ENCODE results near the gene ITGA3. TPM values are rescaled to one million over a fixed set of nuclear protein-coding genes. Genes with fewer than 3 reads are reported as not detected.

Gene ITGA3
- total RNA-seq, 5 donors from 2014 or later (not counting 1 experiment from before 2014, with no cell fraction given): 8.5 to 20.0 (median 14.8) TPM

DNA sequence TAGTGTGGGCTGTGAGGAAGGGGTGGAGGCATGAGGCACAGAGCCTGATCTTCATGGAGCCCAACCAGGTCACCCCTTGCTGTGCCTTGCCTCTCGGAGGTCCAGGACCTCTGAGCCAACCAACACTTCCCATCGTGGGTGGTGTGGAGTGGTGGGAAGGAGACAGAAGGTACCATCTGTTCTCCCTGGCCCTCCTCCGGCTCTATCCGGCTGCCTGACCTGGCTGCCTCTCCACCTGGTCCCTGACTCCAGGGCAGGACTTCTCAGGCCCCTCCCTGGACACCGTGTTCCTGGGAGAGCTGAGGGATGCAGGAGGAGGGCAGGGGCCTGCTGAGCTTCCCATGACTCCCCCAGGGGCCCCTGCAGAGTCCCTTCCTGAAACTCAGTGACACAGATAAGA lies 43.1 kb downstream of the ITGA3 start:
- WGBS (ENCODE audit: insufficient coverage): 89% methylated on average over 3 of the region's 5 CpGs
- ATAC-seq (replicated peaks in 1 of 4): no peak
- H3K27ac Mint-ChIP-seq: no peak overlapping the region

DNA sequence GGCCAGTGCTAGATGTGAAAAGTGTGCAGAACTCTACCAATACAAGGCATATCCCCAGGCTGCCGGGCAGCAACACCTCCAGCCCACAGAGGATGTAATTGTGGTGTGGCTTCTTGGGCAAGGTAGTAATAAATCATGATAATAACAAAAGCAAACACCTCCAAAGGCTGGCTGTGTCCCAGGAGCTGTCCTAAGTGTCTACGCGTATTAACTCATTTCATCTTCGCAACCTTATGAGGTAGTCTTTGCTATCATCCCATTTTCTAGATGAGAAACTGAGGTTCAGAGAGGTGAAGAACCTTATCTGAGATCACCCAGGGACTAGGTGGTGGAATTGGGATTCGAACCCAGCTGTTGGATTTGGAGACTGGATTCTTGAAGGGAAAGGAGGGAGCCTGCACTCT lies 44.6 kb downstream of the ITGA3 start:
- Mint-ChIP-seq H3K4me3 (no peak overlapping the region), H3K9me3 (no peaks in the 10 kb centered on the region), H3K4me1 (peaks cover 30 to 36% (median 31%) of the 10 kb centered on the region in 3 donors), H3K27ac (peak overlapping the region in 1 of 2 donors; percentile 48), H3K36me3 (peaks cover 16% of the 10 kb centered on the region), H3K27me3 (no peaks in the 10 kb centered on the region)
- CTCF ChIA-PET: interaction anchor here in 1 of 2 donors (0.6 kb wide), 1 partner anchor 763 kb away, joined by 3 read pairs; no protein-coding TSS in a partner anchor
- H3K4me1 ChIP-seq (ENCODE audit: control insufficient read depth in 1 of 2, extremely low read depth in 1 of 2, insufficient read depth in 2 of 2, low read length in 2 of 2): peaks cover 5 to 29% of the 10 kb centered on the region in 2 experiments
- POLR2A ChIA-PET: no interaction called here
- H3K27ac ChIP-seq (ENCODE audit: low read length): no peak overlapping the region
- H3K9me3 ChIP-seq: no peaks in the 10 kb centered on the region
- no peak overlapping the region for H3K4me3 ChIP-seq (ENCODE audit: control insufficient read depth in 1 of 2, extremely low read depth in 1 of 2, low read length in 1 of 2)
- H3K27me3 ChIP-seq (replicated peaks in 1 of 2; ENCODE audit: control insufficient read depth in 2 of 2, extremely low read depth in 1 of 2, insufficient read depth in 2 of 2, low read length in 1 of 2): no peaks in the 10 kb centered on the region
- H3K36me3 ChIP-seq (ENCODE audit: control insufficient read depth in 2 of 2, extremely low read depth in 1 of 2, insufficient read depth in 1 of 2, low read length in 1 of 2): peaks cover 15 to 43% of the 10 kb centered on the region in 2 donors
- 92% methylated on average over 2 of the region's 5 CpGs for WGBS (ENCODE audit: insufficient coverage)
- ATAC-seq (replicated peaks in 1 of 4): no peak
- DNase-seq: no peak

More for the DNA sequence above, 43.1 kb downstream of the ITGA3 start:
- peaks cover 16% of the 10 kb centered on the region for H3K36me3 Mint-ChIP-seq
- Histone ChIP-seq H3K4me1 (ENCODE audit: control insufficient read depth in 1 of 2, extremely low read depth in 1 of 2, insufficient read depth in 2 of 2, low read length in 2 of 2) (peaks cover 5 to 34% of the 10 kb centered on the region in 2 experiments), H3K9me3 (no peaks in the 10 kb centered on the region), H3K27me3 (replicated peaks in 1 of 2; ENCODE audit: control insufficient read depth in 2 of 2, extremely low read depth in 1 of 2, insufficient read depth in 2 of 2, low read length in 1 of 2) (no peaks in the 10 kb centered on the region), H3K36me3 (ENCODE audit: control insufficient read depth in 2 of 2, extremely low read depth in 1 of 2, insufficient read depth in 1 of 2, low read length in 1 of 2) (peaks cover 12 to 40% of the 10 kb centered on the region in 2 donors), H3K27ac (ENCODE audit: low read length) (no peak overlapping the region), H3K4me3 (ENCODE audit: control insufficient read depth in 1 of 2, extremely low read depth in 1 of 2, low read length in 1 of 2) (no peak overlapping the region)
- H3K4me1 Mint-ChIP-seq: peaks cover 36 to 51% (median 39%) of the 10 kb centered on the region in 3 donors
- DNase-seq: no peak
- ChIA-PET POLR2A (no interaction called here), CTCF (interaction anchor here in 1 of 2 donors (1.0 kb wide), 1 partner anchor 8 kb away, joined by 5 read pairs; no protein-coding TSS in a partner anchor)
- H3K4me3 Mint-ChIP-seq: no peak overlapping the region
- no peaks in the 10 kb centered on the region for H3K9me3 Mint-ChIP-seq
- H3K27me3 Mint-ChIP-seq: no peaks in the 10 kb centered on the region

GRCh38 chr17:50100921-50101345 lies 45.0 kb downstream of the ITGA3 start:
- H3K27ac ChIP-seq (ENCODE audit: low read length): no peak overlapping the region
- peaks cover 25 to 32% (median 26%) of the 10 kb centered on the region in 3 donors for H3K4me1 Mint-ChIP-seq
- WGBS (ENCODE audit: insufficient coverage): 90% methylated on average over 11 of the region's 15 CpGs
- no peak for DNase-seq
- no peak overlapping the region for H3K4me3 Mint-ChIP-seq
- H3K9me3 ChIP-seq: no peaks in the 10 kb centered on the region
- no peak overlapping the region for H3K4me3 ChIP-seq (ENCODE audit: control insufficient read depth in 1 of 2, extremely low read depth in 1 of 2, low read length in 1 of 2)
- H3K36me3 Mint-ChIP-seq: peaks cover 16% of the 10 kb centered on the region
- H3K27ac Mint-ChIP-seq: no peak overlapping the region
- CTCF ChIA-PET: no interaction called here
- POLR2A ChIA-PET: no interaction called here
- no peaks in the 10 kb centered on the region for H3K9me3 Mint-ChIP-seq
- ATAC-seq (replicated peaks in 1 of 4): no peak
- peaks cover 15 to 47% of the 10 kb centered on the region in 2 donors for H3K36me3 ChIP-seq (ENCODE audit: control insufficient read depth in 2 of 2, extremely low read depth in 1 of 2, insufficient read depth in 1 of 2, low read length in 1 of 2)
- H3K27me3 Mint-ChIP-seq: no peaks in the 10 kb centered on the region
- H3K4me1 ChIP-seq (ENCODE audit: control insufficient read depth in 1 of 2, extremely low read depth in 1 of 2, insufficient read depth in 2 of 2, low read length in 2 of 2): peaks cover 2 to 26% of the 10 kb centered on the region in 2 experiments
- H3K27me3 ChIP-seq (replicated peaks in 1 of 2; ENCODE audit: control insufficient read depth in 2 of 2, extremely low read depth in 1 of 2, insufficient read depth in 2 of 2, low read length in 1 of 2): no peaks in the 10 kb centered on the region

DNA sequence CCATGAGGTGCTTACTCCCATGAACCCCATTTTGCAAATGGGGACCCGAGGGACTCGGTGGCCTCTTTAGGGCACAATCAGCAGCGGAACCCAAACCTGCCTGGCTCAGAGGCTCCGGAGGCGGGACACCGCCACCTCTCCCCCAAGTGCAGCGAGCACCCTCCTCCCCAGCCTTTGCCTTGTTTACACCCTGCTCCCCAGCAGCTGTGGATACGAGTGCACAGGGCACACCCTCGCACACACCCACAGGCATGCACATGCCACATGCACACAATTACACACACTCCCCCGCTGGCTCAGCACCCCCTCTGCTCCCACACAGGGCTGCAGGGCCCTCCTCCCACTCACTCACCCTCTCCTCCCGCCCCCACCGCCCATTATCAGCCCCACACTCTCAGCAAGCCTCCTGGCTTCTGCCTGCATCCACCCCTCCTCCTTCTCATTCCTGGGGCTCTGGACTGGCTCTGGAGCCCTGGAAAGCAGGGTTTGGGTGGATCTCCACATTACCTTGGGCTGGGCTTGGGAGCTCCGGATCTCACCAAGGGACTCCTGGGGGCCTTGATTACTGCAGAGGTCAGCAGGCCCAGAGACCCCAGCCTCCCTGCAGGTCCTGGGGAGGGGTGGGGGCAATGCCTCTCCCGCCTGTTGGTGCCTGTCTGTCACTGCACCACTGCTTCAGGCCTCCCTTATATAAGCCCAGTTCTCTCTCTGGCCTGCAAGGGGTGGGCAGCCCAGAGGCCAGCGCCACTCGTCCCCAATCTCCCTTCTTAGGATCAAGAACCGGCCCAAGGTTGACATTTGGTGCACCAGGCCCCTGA lies 45.6 kb downstream of the ITGA3 start:
- POLR2A ChIA-PET: no interaction called here
- no peak overlapping the region for H3K27ac Mint-ChIP-seq
- Histone ChIP-seq H3K27me3 (replicated peaks in 1 of 2; ENCODE audit: control insufficient read depth in 2 of 2, extremely low read depth in 1 of 2, insufficient read depth in 2 of 2, low read length in 1 of 2) (no peaks in the 10 kb centered on the region), H3K36me3 (ENCODE audit: control insufficient read depth in 2 of 2, extremely low read depth in 1 of 2, insufficient read depth in 1 of 2, low read length in 1 of 2) (peaks cover 15 to 49% of the 10 kb centered on the region in 2 donors), H3K9me3 (no peaks in the 10 kb centered on the region), H3K4me1 (ENCODE audit: control insufficient read depth in 1 of 2, extremely low read depth in 1 of 2, insufficient read depth in 2 of 2, low read length in 2 of 2) (peaks cover 0 to 20% of the 10 kb centered on the region in 2 experiments), H3K4me3 (ENCODE audit: control insufficient read depth in 1 of 2, extremely low read depth in 1 of 2, low read length in 1 of 2) (no peak overlapping the region), H3K27ac (ENCODE audit: low read length) (no peak overlapping the region)
- H3K4me1 Mint-ChIP-seq: peaks cover 19 to 26% (median 20%) of the 10 kb centered on the region in 3 donors
- CTCF ChIA-PET: no interaction called here
- no peaks in the 10 kb centered on the region for H3K9me3 Mint-ChIP-seq
- no peak for DNase-seq
- ATAC-seq (replicated peaks in 1 of 4): no peak
- H3K36me3 Mint-ChIP-seq: peaks cover 20% of the 10 kb centered on the region
- 85% methylated on average over 14 of the region's 17 CpGs for WGBS (ENCODE audit: insufficient coverage)
- H3K27me3 Mint-ChIP-seq: no peaks in the 10 kb centered on the region
- no peak overlapping the region for H3K4me3 Mint-ChIP-seq

- Histone ChIP-seq H3K4me1 (ENCODE audit: control insufficient read depth in 1 of 2, extremely low read depth in 1 of 2, insufficient read depth in 2 of 2, low read length in 2 of 2) (peaks cover 0 to 12% of the 10 kb centered on the region in 2 experiments), H3K4me3 (ENCODE audit: control insufficient read depth in 1 of 2, extremely low read depth in 1 of 2, low read length in 1 of 2) (no peak overlapping the region), H3K27ac (ENCODE audit: low read length) (no peak overlapping the region), H3K36me3 (ENCODE audit: control insufficient read depth in 2 of 2, extremely low read depth in 1 of 2, insufficient read depth in 1 of 2, low read length in 1 of 2) (peaks cover 15 to 55% of the 10 kb centered on the region in 2 donors), H3K9me3 (no peaks in the 10 kb centered on the region), H3K27me3 (replicated peaks in 1 of 2; ENCODE audit: control insufficient read depth in 2 of 2, extremely low read depth in 1 of 2, insufficient read depth in 2 of 2, low read length in 1 of 2) (no peaks in the 10 kb centered on the region)
- CTCF ChIA-PET: no interaction called here
- ATAC-seq (replicated peaks in 1 of 4) (no peak), DNase-seq (no peak)
- peaks cover 21% of the 10 kb centered on the region for H3K36me3 Mint-ChIP-seq
- H3K4me3 Mint-ChIP-seq: no peak overlapping the region
- no peaks in the 10 kb centered on the region for H3K9me3 Mint-ChIP-seq
- no peak overlapping the region for H3K27ac Mint-ChIP-seq
- POLR2A ChIA-PET: interaction anchor here in 1 of 2 donors (0.6 kb wide), 1 partner anchor 276 kb away, joined by 3 read pairs; no protein-coding TSS in a partner anchor
- no peaks in the 10 kb centered on the region for H3K27me3 Mint-ChIP-seq
- peaks cover 11 to 17% (median 12%) of the 10 kb centered on the region in 3 donors for H3K4me1 Mint-ChIP-seq
- 82% methylated on average over 10 of the region's 15 CpGs for WGBS (ENCODE audit: insufficient coverage)
These were observed 46.5 kb downstream of the ITGA3 start for GRCh38 chr17:50102164-50102991.

GRCh38 chr17:50103252-50103651 lies 47.3 kb downstream of the ITGA3 start:
- WGBS (ENCODE audit: insufficient coverage): 92% methylated on average over 2 of the region's 2 CpGs
- H3K4me3 Mint-ChIP-seq: no peak overlapping the region
- no peak overlapping the region for H3K4me3 ChIP-seq (ENCODE audit: control insufficient read depth in 1 of 2, extremely low read depth in 1 of 2, low read length in 1 of 2)
- no peak for ATAC-seq (replicated peaks in 1 of 4)
- peaks cover 0 to 10% of the 10 kb centered on the region in 2 experiments for H3K4me1 ChIP-seq (ENCODE audit: control insufficient read depth in 1 of 2, extremely low read depth in 1 of 2, insufficient read depth in 2 of 2, low read length in 2 of 2)
- no peaks in the 10 kb centered on the region for H3K27me3 Mint-ChIP-seq
- no peaks in the 10 kb centered on the region for H3K9me3 ChIP-seq
- ChIA-PET CTCF (interaction anchor here in 1 of 2 donors (0.6 to 1.6 kb wide), 2 partner anchors 9 to 79 kb away, joined by 3 to 6 read pairs; no protein-coding TSS in a partner anchor), POLR2A (interaction anchor here in 1 of 2 donors (0.6 kb wide), 2 partner anchors 277 to 400 kb away, joined by 3 to 5 read pairs; no protein-coding TSS in a partner anchor)
- no peak overlapping the region for H3K27ac ChIP-seq (ENCODE audit: low read length)
- H3K4me1 Mint-ChIP-seq: peaks cover 10 to 13% (median 11%) of the 10 kb centered on the region in 3 donors
- no peaks in the 10 kb centered on the region for H3K27me3 ChIP-seq (replicated peaks in 1 of 2; ENCODE audit: control insufficient read depth in 2 of 2, extremely low read depth in 1 of 2, insufficient read depth in 2 of 2, low read length in 1 of 2)
- no peak overlapping the region for H3K27ac Mint-ChIP-seq
- no peaks in the 10 kb centered on the region for H3K9me3 Mint-ChIP-seq
- DNase-seq: no peak
- H3K36me3 ChIP-seq (ENCODE audit: control insufficient read depth in 2 of 2, extremely low read depth in 1 of 2, insufficient read depth in 1 of 2, low read length in 1 of 2): peaks cover 15 to 55% of the 10 kb centered on the region in 2 donors
- peaks cover 25% of the 10 kb centered on the region for H3K36me3 Mint-ChIP-seq

Measured in T-cell (primary cell).